Measurements from ENCODE around the gene TMEM80.
"Not testable (repeated sequence)": the region's sequence is repeated elsewhere in the genome, so short reads cannot be mapped to it uniquely, and the experiment has no call there.

The TMEM80 gene

DNA sequence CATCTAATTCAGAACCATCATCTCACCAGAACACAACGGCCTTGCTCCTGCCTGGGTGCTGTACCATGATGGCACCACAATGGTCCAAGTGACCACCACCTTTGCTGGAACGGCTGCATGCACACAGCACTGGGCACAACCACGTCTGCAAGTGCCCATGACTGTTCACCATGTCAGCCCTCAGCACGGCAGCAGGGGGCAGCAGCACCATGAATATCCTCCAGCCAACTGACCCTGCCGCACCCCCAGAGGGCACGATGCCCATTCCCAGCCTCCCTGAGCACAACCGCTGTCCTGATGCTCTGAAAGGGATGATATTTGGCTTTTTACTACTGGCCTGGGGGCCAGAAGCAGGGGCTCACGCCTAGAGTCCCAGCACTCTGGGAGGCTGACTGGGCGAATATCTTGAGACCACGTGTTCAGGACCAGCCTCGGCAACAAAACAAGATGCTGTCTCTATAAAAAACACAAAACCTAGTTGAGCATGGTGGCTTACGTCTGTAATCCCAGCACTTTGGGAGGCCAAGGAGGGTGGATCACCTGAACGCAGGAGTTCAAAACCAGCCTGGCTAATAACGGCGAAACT is 32.8 kb upstream of the TMEM80 start:
- H3K9me3 ChIP-seq (ENCODE audit: control insufficient read depth, insufficient read depth, low read length), result no peaks in the 10 kb centered on the region
- H3K36me3 ChIP-seq (ENCODE audit: insufficient read depth, low read length), result no peaks in the 10 kb centered on the region
- H3K4me1 ChIP-seq (ENCODE audit: insufficient read depth, low read length), result no peaks in the 10 kb centered on the region
- H3K9ac ChIP-seq (ENCODE audit: low read depth, low read length), result no peak overlapping the region

DNA sequence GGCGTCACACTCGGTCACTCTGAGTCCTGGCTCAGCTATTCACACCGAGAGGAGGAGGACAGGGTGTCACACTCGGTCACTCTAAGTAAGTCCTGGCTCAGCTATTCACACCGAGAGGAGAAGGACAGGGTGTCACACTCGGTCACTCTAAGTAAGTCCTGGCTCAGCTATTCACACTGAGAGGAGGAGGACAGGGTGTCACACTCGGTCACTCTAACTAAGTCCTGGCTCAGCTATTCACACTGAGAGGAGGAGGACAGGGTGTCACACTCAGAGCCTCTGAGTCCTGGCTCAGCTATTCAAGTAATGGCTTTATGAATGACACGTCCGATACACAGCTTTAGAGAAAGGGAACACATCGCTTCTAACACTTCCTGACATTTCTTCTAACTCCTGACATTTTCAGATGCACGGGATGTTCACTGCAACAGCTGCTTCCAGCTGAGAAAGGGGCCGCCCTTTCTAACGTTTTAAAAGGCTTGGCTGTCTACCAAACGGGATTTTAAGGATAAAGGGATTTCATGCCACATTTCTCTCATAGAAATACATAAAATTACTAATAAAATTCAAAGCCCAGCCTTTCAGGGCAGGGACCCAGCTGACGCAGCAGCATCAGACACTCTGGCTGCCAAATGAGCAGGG is 30.4 kb upstream of the TMEM80 start:
- Histone ChIP-seq H3K36me3 (ENCODE audit: insufficient read depth, low read length) (no peaks in the 10 kb centered on the region), H3K4me1 (ENCODE audit: insufficient read depth, low read length) (no peaks in the 10 kb centered on the region), H3K9me3 (ENCODE audit: control insufficient read depth, insufficient read depth, low read length) (no peaks in the 10 kb centered on the region), H3K9ac (ENCODE audit: low read depth, low read length) (no peak overlapping the region)

DNA sequence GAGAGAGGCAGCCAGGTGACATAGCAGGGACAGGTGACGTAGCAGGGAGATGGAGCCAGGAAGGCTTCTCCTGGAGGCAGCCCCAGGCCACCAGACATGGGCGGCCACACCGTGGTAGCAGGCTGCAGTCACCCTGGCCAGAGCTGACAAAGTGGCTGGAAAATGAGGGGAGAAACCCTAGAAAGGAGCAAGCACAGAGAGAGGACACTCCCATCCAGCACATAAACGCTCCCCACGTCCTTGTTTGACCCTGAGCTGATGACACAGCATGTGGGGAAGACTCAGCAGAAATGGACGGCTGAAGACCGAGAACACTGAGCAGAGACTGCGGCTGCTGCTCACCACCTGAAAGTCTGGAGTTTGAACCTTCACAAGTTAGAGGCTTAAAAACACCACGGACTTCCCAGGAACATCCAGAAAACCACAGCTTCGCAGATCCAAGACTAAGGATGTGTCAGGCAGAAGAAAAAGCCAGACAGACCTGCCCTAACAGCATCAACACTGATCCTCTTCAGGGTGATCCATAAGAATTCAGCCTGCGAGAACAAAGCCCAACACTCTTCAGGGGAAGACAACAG is 29.8 kb upstream of the TMEM80 start:
- no peak overlapping the region for H3K9ac ChIP-seq (ENCODE audit: low read depth, low read length)
- H3K9me3 ChIP-seq (ENCODE audit: control insufficient read depth, insufficient read depth, low read length), result no peaks in the 10 kb centered on the region
- no peaks in the 10 kb centered on the region for H3K36me3 ChIP-seq (ENCODE audit: insufficient read depth, low read length)
- no peaks in the 10 kb centered on the region for H3K4me1 ChIP-seq (ENCODE audit: insufficient read depth, low read length)

DNA sequence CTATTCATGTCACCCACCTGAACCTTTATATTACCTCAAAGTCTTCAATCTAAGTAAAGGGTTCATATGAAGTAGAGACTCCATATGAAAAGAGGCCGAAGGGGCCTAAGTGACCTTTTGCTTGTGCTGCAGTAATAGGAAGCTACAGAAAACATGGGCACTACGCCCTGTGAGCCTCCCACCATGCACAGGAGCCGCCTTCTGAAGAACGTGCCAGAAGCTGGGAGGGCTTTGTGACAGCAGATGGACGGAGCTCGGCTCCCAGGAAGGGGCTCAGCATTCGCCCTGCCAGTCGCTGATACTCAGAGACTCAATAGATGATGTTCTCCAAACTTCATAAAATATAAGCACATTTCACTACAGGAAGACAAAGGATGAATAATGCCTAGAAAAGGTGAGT is 21.8 kb upstream of the TMEM80 start:
- Histone ChIP-seq H3K9ac (ENCODE audit: low read depth, low read length) (no peak overlapping the region), H3K4me1 (ENCODE audit: insufficient read depth, low read length) (no peaks in the 10 kb centered on the region), H3K36me3 (ENCODE audit: insufficient read depth, low read length) (peaks cover 12% of the 10 kb centered on the region; the same call in 1 of the 2 replicates), H3K9me3 (ENCODE audit: control insufficient read depth, insufficient read depth, low read length) (no peaks in the 10 kb centered on the region)

DNA sequence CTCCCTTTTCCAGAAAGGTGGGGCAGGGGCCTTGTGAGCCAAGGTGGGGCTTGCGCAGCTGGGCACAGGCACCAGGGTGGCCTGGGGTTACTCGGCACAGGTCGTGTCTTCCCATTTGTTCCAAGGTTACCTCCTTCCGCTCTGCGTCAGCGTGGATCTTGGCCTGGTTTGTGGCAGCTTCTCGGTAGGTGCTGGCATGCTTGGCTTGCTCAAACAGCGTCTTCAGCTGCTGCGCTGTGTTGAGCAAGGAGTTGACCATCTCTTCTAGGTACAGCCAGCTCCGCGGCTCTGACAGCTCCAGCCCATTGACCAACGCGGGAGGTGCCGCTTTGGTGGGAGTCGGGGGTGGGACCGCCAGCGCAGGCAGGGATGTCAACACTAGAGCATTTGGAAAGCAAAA is 21.2 kb upstream of the TMEM80 start:
- H3K4me1 ChIP-seq (ENCODE audit: insufficient read depth, low read length), result no peaks in the 10 kb centered on the region
- H3K9ac ChIP-seq (ENCODE audit: low read depth, low read length), result no peak overlapping the region
- peaks cover 15% of the 10 kb centered on the region; the same call in 1 of the 2 replicates for H3K36me3 ChIP-seq (ENCODE audit: insufficient read depth, low read length)

DNA sequence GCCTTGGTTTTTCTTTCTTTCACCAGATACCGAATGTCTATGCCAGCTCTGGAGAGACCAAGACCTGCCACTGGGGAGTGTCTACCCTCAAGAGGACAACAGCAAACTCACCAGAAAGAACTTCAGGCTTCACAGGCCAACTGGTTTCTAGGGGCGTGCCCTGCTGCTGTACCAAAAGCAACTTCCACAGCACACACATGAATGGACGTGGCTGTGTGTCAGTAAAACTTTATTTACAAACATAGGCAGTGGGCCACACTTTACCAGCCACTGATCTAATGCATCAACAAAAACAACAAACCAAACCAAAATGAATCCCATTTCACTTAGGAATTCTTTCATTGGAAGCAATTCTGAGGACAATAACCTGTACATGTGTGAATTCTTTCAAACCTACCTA is 17.3 kb upstream of the TMEM80 start:
- Histone ChIP-seq H3K9ac (ENCODE audit: low read depth, low read length) (no peak overlapping the region), H3K36me3 (ENCODE audit: insufficient read depth, low read length) (peaks cover 31% of the 10 kb centered on the region), H3K4me1 (ENCODE audit: insufficient read depth, low read length) (no peaks in the 10 kb centered on the region), H3K9me3 (ENCODE audit: control insufficient read depth, insufficient read depth, low read length) (no peaks in the 10 kb centered on the region)

More for the DNA sequence above, 21.2 kb upstream of the TMEM80 start:
- H3K9me3 ChIP-seq (ENCODE audit: control insufficient read depth, insufficient read depth, low read length), result no peaks in the 10 kb centered on the region

DNA sequence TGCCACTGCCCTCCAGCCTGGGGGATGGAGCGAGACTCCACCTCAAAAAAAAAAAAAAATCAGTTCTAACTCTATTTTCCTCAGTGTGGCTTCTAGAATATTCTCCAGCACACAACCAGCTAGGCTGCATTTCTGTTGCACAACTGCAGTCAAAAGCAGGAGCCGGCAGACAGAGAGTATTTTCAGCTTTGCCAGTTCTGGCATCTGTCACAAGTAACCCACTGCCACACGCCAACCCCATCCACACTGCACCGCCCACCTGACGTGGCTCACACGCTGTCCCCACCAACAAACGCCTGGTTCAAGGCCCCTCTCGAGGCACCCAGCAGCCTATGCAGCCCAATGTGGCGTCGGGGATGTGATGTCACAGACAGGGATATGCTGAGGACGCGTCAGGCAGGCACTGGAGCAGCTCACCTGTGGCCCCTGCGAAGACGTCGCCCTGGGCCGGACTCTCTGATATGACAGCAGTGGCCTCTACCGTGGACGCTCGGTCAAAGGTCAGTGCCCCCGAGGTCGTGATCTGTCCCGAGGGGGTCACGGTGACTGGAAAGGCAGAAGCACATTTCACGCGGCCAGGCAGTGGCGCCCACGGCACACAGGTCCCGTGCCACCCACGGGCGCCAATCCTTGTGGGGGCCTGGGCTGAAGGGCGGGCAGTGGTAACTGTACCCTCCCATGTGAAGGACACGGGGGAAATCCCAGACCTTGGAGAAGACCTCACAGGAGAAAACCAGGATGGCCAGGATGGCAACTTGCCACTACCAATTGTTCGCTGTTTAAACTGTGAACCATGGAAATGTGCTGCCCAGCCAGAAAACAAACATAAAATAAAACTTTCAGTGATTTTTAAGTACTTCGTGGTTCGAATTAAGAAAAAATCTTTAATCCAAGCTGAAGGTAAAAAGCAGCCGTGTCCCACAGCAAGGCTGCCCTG is 16.1 kb upstream of the TMEM80 start:
- no peaks in the 10 kb centered on the region for H3K9me3 ChIP-seq (ENCODE audit: control insufficient read depth, insufficient read depth, low read length)
- no peak overlapping the region for H3K9ac ChIP-seq (ENCODE audit: low read depth, low read length)
- H3K36me3 ChIP-seq (ENCODE audit: insufficient read depth, low read length), result peaks cover 34% of the 10 kb centered on the region
- H3K4me1 ChIP-seq (ENCODE audit: insufficient read depth, low read length), result no peaks in the 10 kb centered on the region

DNA sequence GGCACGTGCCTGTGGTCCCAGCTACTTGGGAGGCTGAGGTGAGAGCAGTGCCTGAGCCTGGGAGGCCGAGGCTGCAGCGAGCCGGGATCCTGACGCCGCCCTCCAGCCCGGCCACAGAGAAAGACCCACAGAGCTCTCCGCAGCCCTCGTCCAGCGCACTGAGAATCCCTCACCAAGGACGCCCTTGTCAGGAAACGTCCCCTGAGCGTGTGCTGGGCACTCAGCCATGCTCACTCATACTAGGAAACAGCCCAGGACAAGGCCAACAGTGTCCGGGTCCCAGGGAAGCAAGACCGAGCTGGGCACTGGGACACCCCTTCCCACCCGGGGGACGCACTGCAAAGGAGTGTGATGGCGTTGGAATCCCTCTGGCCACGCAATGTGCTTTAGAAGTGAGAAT is 15.1 kb upstream of the TMEM80 start:
- H3K9ac ChIP-seq (ENCODE audit: low read depth, low read length), result no peak overlapping the region
- peaks cover 37% of the 10 kb centered on the region for H3K36me3 ChIP-seq (ENCODE audit: insufficient read depth, low read length)
- no peaks in the 10 kb centered on the region for H3K4me1 ChIP-seq (ENCODE audit: insufficient read depth, low read length)
- no peaks in the 10 kb centered on the region for H3K9me3 ChIP-seq (ENCODE audit: control insufficient read depth, insufficient read depth, low read length)

DNA sequence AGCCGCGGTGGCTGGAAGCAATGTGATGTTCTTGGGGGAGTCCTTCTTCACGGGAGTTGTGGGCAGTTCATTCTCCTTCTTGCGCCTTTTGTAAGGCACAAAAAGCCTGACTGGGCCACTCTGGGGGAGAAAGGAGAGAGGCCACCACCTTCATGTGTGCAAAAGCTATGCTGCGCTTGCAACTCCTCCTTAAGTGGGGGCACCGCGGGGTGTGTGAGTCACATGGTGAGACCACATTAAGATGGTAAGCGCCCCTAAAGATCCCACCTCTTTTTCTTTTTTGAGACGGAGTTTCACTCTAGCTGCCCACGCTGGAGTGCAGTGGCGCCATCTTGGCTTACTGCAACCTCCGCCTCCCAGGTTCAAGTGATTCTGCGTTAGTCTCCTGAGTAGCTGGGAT is 14.6 kb upstream of the TMEM80 start:
- Histone ChIP-seq H3K4me1 (ENCODE audit: insufficient read depth, low read length) (no peaks in the 10 kb centered on the region), H3K9me3 (ENCODE audit: control insufficient read depth, insufficient read depth, low read length) (no peaks in the 10 kb centered on the region), H3K9ac (ENCODE audit: low read depth, low read length) (no peak overlapping the region), H3K36me3 (ENCODE audit: insufficient read depth, low read length) (peaks cover 39% of the 10 kb centered on the region)

DNA sequence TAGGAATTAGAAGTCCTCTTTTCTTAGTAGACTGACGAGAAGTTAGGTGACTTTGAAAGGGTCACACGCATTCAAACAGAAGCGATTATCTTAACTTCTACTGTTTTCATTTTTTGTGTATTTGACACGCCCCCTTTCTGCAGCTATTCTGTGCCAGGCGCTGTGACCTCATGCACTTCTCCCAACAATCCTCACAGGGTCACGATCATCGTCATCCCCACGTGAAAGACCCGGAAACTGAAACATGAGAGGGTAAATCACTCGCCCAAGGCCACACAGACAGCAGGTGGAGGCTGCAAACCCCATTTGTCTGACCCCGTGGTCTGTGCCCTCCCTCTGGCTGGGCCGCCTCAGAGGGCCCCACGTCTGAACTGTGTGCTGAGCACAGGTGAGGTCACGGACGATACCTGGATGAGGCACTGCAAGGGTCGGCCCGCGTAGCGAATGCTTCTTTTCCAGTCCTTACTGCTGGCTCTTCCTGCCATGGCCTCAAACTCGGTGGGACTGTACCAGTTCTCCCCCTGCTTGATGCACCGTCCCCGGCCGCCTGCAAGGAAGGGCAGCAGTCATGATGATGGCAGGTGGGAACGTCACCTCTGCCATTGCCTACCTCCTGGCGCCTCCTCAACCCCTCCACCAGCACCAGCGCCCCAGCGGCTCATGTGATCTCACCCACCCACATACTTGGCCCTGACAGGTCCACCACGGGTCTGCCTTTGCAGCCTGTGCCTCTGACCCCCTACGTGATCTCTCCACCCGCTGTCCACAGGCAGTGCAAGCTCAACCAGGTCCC is 9.0 kb upstream of the TMEM80 start:
- peaks cover 4% of the 10 kb centered on the region; the same call in 1 of the 2 replicates for H3K4me1 ChIP-seq (ENCODE audit: insufficient read depth, low read length)
- H3K9ac ChIP-seq (ENCODE audit: low read depth, low read length), result no peak overlapping the region
- H3K9me3 ChIP-seq (ENCODE audit: control insufficient read depth, insufficient read depth, low read length), result no peaks in the 10 kb centered on the region
- H3K36me3 ChIP-seq (ENCODE audit: insufficient read depth, low read length), result peaks cover 28% of the 10 kb centered on the region; the same call in 1 of the 2 replicates

DNA sequence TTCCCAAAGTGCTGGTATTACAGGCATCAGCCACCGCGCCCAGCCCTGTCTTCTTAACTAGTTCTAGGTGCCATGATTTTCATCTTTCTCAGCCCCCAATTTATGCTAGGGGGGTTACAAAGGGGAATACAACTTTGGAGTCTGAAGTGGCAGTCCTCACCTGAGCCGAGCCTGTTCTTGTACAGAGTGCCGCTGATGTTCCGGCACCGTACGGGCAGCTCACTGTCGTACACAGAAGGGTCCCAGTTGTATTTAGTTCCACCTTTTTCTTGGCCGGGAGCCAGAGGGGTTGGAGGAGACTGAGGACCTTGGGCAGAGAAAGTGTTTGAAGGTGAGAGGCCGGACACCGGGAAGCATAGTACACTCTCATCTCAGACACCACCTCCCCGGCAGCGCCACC is 7.9 kb upstream of the TMEM80 start:
- H3K36me3 ChIP-seq (ENCODE audit: insufficient read depth, low read length), result peaks cover 24% of the 10 kb centered on the region; the same call in 1 of the 2 replicates
- H3K9me3 ChIP-seq (ENCODE audit: control insufficient read depth, insufficient read depth, low read length), result no peaks in the 10 kb centered on the region
- H3K9ac ChIP-seq (ENCODE audit: low read depth, low read length), result no peak overlapping the region
- H3K4me1 ChIP-seq (ENCODE audit: insufficient read depth, low read length), result peaks cover 4% of the 10 kb centered on the region; the same call in 1 of the 2 replicates

DNA sequence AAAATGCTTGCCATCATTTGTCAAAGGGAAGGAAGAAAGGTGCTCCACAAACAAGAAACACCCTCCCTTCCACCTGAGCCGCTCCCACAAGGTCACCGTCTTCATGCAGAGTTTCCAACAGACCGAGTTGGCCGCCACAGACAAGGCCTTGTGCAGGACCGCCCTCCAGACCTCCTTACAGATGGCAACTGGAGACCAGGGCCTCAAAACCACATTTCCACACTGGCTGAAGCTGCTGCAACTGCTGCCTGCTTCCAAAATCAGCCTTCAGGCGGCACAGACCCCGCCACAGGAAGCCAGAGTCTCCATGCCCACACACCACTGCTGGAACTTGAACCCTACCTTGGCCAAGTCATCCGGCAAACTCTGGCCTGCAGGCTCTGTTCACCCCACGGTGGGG is 6.9 kb upstream of the TMEM80 start:
- Histone ChIP-seq H3K9ac (ENCODE audit: low read depth, low read length) (no peak overlapping the region), H3K9me3 (ENCODE audit: control insufficient read depth, insufficient read depth, low read length) (no peaks in the 10 kb centered on the region), H3K36me3 (ENCODE audit: insufficient read depth, low read length) (peaks cover 17% of the 10 kb centered on the region; the same call in 1 of the 2 replicates), H3K4me1 (ENCODE audit: insufficient read depth, low read length) (peaks cover 8% of the 10 kb centered on the region; the same call in 1 of the 2 replicates)

DNA sequence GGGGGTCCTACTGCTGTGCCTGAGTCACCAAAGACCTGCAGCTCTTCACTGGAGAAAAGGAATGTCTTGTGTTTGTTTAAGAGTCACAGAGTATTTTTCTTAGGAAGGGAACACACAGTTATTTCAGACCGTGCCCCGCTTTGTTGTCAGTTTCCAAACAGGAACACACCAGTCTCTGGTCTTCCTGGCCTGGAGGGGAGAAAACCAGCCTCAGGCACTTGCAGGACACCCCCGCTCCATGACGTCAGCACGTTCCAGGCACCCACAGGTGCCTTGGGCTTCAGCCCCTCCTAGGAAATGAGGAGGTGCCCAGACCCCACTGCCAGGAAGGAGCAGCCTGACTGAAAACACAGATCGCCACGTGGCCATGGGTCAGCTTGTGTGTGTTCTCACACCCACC is 6.0 kb upstream of the TMEM80 start:
- Histone ChIP-seq H3K9me3 (ENCODE audit: control insufficient read depth, insufficient read depth, low read length) (no peaks in the 10 kb centered on the region), H3K36me3 (ENCODE audit: insufficient read depth, low read length) (peaks cover 11% of the 10 kb centered on the region; the same call in 1 of the 2 replicates), H3K4me1 (ENCODE audit: insufficient read depth, low read length) (peaks cover 13% of the 10 kb centered on the region; the same call in 1 of the 2 replicates), H3K9ac (ENCODE audit: low read depth, low read length) (no peak overlapping the region)

DNA sequence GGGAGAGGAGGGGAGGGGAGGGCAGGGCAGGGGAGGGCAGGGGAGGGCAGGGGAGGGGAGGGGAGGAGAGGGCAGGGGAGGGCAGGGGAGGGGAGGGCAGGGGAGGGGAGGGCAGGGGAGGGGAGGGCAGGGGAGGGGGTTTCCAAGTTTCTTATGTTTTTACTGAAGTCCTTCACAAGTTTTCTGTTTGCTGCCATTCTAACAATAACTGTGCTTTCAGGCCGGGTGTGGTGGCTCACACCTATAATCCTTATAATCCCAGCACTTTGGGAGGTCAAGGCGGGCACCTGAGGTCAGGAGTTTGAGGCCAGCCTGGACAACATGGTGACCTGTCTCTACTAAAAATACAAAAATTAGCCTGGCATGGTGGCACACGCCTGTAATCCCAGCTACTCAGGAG is 5.4 kb upstream of the TMEM80 start:
- peaks cover 13% of the 10 kb centered on the region; the same call in 1 of the 2 replicates for H3K4me1 ChIP-seq (ENCODE audit: insufficient read depth, low read length)
- not testable (repeated sequence) for H3K36me3 ChIP-seq (ENCODE audit: insufficient read depth, low read length); H3K9me3 ChIP-seq (ENCODE audit: control insufficient read depth, insufficient read depth, low read length); H3K9ac ChIP-seq (ENCODE audit: low read depth, low read length)

Data from ES-I3 (cell line).